Measurements from ENCODE around the gene NEU4. TPM values are rescaled to one million over a fixed set of nuclear protein-coding genes. Genes with fewer than 3 reads are reported as not detected.

Gene NEU4
- total and polyA plus RNA-seq, 2 donors (not counting 1 experiment from before 2014, with no cell fraction given): not detected

GRCh38 chr2:241837197-241837965 lies 28.4 kb downstream of the NEU4 start:
- no peaks in the 10 kb centered on the region for H3K4me1 ChIP-seq (ENCODE audit: control insufficient read depth, extremely low read depth, insufficient read depth, low read length)
- no peak overlapping the region for H3K4me2 ChIP-seq (ENCODE audit: extremely low read depth, insufficient read depth, low read length)
- H3K79me2 ChIP-seq (ENCODE audit: control insufficient read depth, insufficient read depth, low read length): no peaks in the 10 kb centered on the region
- no peak overlapping the region for H3K27ac ChIP-seq (ENCODE audit: insufficient read depth, low read length)
- TF ChIP-seq EZH2 (IDR thresholded peaks at IDR 0.05; ENCODE audit: low read length, missing control alignments) (no peak), CTCF (conservative IDR thresholded peaks at IDR 0.05 in 1 of 2, IDR thresholded peaks at IDR 0.05 in 1 of 2; ENCODE audit: low read depth in 1 of 2, low read length in 2 of 2) (no peak)
- H2AFZ ChIP-seq (ENCODE audit: low read length): no peak overlapping the region
- no peaks in the 10 kb centered on the region for H3K27me3 ChIP-seq (ENCODE audit: control insufficient read depth, insufficient read depth, low read length)
- no peak for DNase-seq (ENCODE audit: low read depth in 2 of 2)
- H3K4me3 ChIP-seq (replicated peaks in 1 of 4; ENCODE audit: control extremely low read depth in 1 of 4, insufficient read depth in 1 of 4, low read depth in 3 of 4, low read length in 4 of 4): no peak overlapping the region
- no peak overlapping the region for H3K9ac ChIP-seq (ENCODE audit: insufficient read depth, low read length)
- H3K36me3 ChIP-seq (ENCODE audit: control insufficient read depth, insufficient read depth, low read length): no peaks in the 10 kb centered on the region
- no peaks in the 10 kb centered on the region for H3K9me3 ChIP-seq (ENCODE audit: control insufficient read depth, insufficient read depth, low read depth, low read length)
- H4K20me1 ChIP-seq (ENCODE audit: control insufficient read depth, extremely low read depth, insufficient read depth, low read length): no peaks in the 10 kb centered on the region

- Histone ChIP-seq H3K27me3 (ENCODE audit: control insufficient read depth, insufficient read depth, low read length) (no peaks in the 10 kb centered on the region), H3K9ac (ENCODE audit: insufficient read depth, low read length) (no peak overlapping the region), H4K20me1 (ENCODE audit: control insufficient read depth, extremely low read depth, insufficient read depth, low read length) (no peaks in the 10 kb centered on the region), H3K36me3 (ENCODE audit: control insufficient read depth, insufficient read depth, low read length) (no peaks in the 10 kb centered on the region), H2AFZ (ENCODE audit: low read length) (no peak overlapping the region), H3K79me2 (ENCODE audit: control insufficient read depth, insufficient read depth, low read length) (no peaks in the 10 kb centered on the region), H3K9me3 (ENCODE audit: control insufficient read depth, insufficient read depth, low read depth, low read length) (no peaks in the 10 kb centered on the region), H3K27ac (ENCODE audit: insufficient read depth, low read length) (no peak overlapping the region), H3K4me1 (ENCODE audit: control insufficient read depth, extremely low read depth, insufficient read depth, low read length) (no peaks in the 10 kb centered on the region), H3K4me3 (replicated peaks in 1 of 4; ENCODE audit: control extremely low read depth in 1 of 4, insufficient read depth in 1 of 4, low read depth in 3 of 4, low read length in 4 of 4) (no peak overlapping the region), H3K4me2 (ENCODE audit: extremely low read depth, insufficient read depth, low read length) (no peak overlapping the region)
- no peak for TF ChIP-seq EZH2 (IDR thresholded peaks at IDR 0.05; ENCODE audit: low read length, missing control alignments)
- TF ChIP-seq CTCF (conservative IDR thresholded peaks at IDR 0.05 in 1 of 2, IDR thresholded peaks at IDR 0.05 in 1 of 2; ENCODE audit: low read depth in 1 of 2, low read length in 2 of 2): no peak
- DNase-seq (ENCODE audit: low read depth in 2 of 2): no peak
These were observed 32.4 kb downstream of the NEU4 start for GRCh38 chr2:241841181-241842066.

- Histone ChIP-seq H3K9ac (ENCODE audit: insufficient read depth, low read length) (no peak overlapping the region), H3K27me3 (ENCODE audit: control insufficient read depth, insufficient read depth, low read length) (no peaks in the 10 kb centered on the region), H3K4me2 (ENCODE audit: extremely low read depth, insufficient read depth, low read length) (no peak overlapping the region), H3K79me2 (ENCODE audit: control insufficient read depth, insufficient read depth, low read length) (no peaks in the 10 kb centered on the region), H3K27ac (ENCODE audit: insufficient read depth, low read length) (no peak overlapping the region), H3K9me3 (ENCODE audit: control insufficient read depth, insufficient read depth, low read depth, low read length) (no peaks in the 10 kb centered on the region), H3K4me3 (replicated peaks in 1 of 4; ENCODE audit: control extremely low read depth in 1 of 4, insufficient read depth in 1 of 4, low read depth in 3 of 4, low read length in 4 of 4) (no peak overlapping the region), H2AFZ (ENCODE audit: low read length) (no peak overlapping the region), H4K20me1 (ENCODE audit: control insufficient read depth, extremely low read depth, insufficient read depth, low read length) (no peaks in the 10 kb centered on the region), H3K36me3 (ENCODE audit: control insufficient read depth, insufficient read depth, low read length) (no peaks in the 10 kb centered on the region), H3K4me1 (ENCODE audit: control insufficient read depth, extremely low read depth, insufficient read depth, low read length) (no peaks in the 10 kb centered on the region)
- TF ChIP-seq EZH2 (IDR thresholded peaks at IDR 0.05; ENCODE audit: low read length, missing control alignments) (no peak), CTCF (conservative IDR thresholded peaks at IDR 0.05 in 1 of 2, IDR thresholded peaks at IDR 0.05 in 1 of 2; ENCODE audit: low read depth in 1 of 2, low read length in 2 of 2) (no peak)
- DNase-seq (ENCODE audit: low read depth in 2 of 2): no peak
These were observed 33.0 kb downstream of the NEU4 start for GRCh38 chr2:241842067-241842415.
